Uterus (tissue), 2 donors: Measurements from ENCODE around the gene BMPR1B.

Experiments
- CTCF ChIP-seq, 4 experiments: fragments of 200-600 bp in 2 of 4; fragments of 450-650 bp in 2 of 4; sonication (generic) in 2 of 4; IDR thresholded peaks; one replicate each; pipeline ENCODE4 v1.5.1; 2016 to 2019; ENCODE audit warnings: antibody characterized with exemption in 4 of 4, mild to moderate bottlenecking in 2 of 4, moderate library complexity in 1 of 4
- POLR2A ChIP-seq, 2 donors: fragments of 450-650 bp; IDR thresholded peaks; one replicate each; pipeline ENCODE4 v1.6.1; 2016; ENCODE audit warnings: antibody characterized with exemption in 2 of 2, mild to moderate bottlenecking in 1 of 2, moderate library complexity in 1 of 2

DNA sequence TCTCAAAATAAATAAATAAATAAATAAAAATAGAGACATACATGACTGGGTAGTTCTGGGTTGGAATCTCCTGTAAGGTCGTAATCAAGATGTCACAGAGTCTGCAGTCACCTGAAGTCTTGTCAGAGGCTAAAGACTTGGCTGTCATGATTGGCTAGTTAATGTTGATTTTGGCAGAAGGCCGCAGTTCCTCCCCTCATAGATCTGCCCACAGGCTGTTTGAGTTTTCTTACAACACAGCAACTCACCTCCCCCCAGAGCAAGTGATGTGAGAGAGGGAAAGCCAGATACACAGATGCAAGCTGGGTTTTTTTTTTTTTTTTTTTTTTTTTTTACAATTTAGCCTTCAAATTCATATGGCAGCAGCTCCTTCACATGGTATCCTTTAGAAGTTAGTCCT is 36.4 kb upstream of the BMPR1B start:
- TF ChIP-seq CTCF (IDR thresholded peaks at IDR 0.05): no peak
- TF ChIP-seq POLR2A (IDR thresholded peaks at IDR 0.05): no peak
